HTERT RPE-1 (cell line): Measurements from ENCODE around the gene CBARP.

ENCODE experiments used
- in situ Hi-C: fragments of 300-500 bp; cut with MboI; formaldehyde crosslinking; loops from 4 replicates; pipeline ENCODE4 v1.14.3; 2020; ENCODE audit warnings: low sequenced_read_pairs

Gene CBARP

GRCh38 chr19:1275976-1276627 lies 38.3 kb upstream of the CBARP start:
- in situ Hi-C loops, result no loop called here

- in situ Hi-C loops, result no loop called here
These were observed 37.6 kb upstream of the CBARP start, which contains the start of gene FAM174C for GRCh38 chr19:1275260-1275975. Gene FAM174C (plus strand): TSS chr19:1275530. CDS start chr19:1275550, 20 bp downstream.

- in situ Hi-C loops, result no loop called here
These were observed 37.1 kb upstream of the CBARP start for GRCh38 chr19:1274852-1275259.

GRCh38 chr19:1274081-1274851 lies 36.5 kb upstream of the CBARP start:
- in situ Hi-C loops, result no loop called here

GRCh38 chr19:1273263-1274041 lies 35.6 kb upstream of the CBARP start:
- in situ Hi-C loops, result no loop called here

GRCh38 chr19:1272423-1273262 lies 34.8 kb upstream of the CBARP start:
- in situ Hi-C loops, result no loop called here

- in situ Hi-C loops, result no loop called here
These were observed 34.0 kb upstream of the CBARP start for GRCh38 chr19:1271528-1272422.

GRCh38 chr19:1270854-1271527 lies 33.2 kb upstream of the CBARP start:
- in situ Hi-C loops, result no loop called here

- in situ Hi-C loops, result no loop called here
These were observed 32.5 kb upstream of the CBARP start for GRCh38 chr19:1270213-1270853.

GRCh38 chr19:1269478-1270212 lies 31.8 kb upstream of the CBARP start:
- in situ Hi-C loops, result no loop called here

GRCh38 chr19:1269065-1269477 lies 31.3 kb upstream of the CBARP start, which contains the start of gene CIRBP:
Gene CIRBP (plus strand): TSS chr19:1269332. CDS start chr19:1270934, 1,602 bp downstream.
- in situ Hi-C loops, result no loop called here

GRCh38 chr19:1268226-1269064 lies 30.6 kb upstream of the CBARP start:
- in situ Hi-C loops, result no loop called here

GRCh38 chr19:1267477-1268225 lies 29.8 kb upstream of the CBARP start:
- in situ Hi-C loops, result no loop called here

GRCh38 chr19:1266916-1267476 lies 29.2 kb upstream of the CBARP start:
- in situ Hi-C loops, result no loop called here
